Measurements from ENCODE around the gene PIGS.

PIGS gene

DNA sequence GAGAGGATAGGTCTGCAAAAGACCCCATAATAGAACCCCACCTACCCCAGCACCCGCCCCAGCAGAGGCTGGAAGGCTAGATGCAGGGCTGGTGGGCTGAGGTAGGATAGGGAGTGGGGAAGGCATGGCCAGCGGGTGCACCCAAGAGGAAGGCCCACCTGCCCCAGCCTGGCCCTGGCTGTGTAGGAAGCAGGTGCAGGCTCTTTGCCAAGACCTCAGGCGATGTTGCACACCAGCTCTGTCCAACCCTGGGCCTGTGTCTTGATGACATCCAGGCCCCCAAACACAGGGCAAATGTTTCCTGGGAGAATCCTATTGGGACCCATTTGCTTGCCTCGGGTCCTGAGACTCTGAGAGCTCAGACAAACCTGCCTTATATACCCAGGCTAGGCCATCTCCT lies 31.1 kb downstream of the PIGS start:
- no peaks in the 10 kb centered on the region for H3K4me1 ChIP-seq (ENCODE audit: control insufficient read depth in 1 of 2, insufficient read depth in 2 of 2, low read length in 2 of 2)
- no peak overlapping the region for H4K91ac ChIP-seq (ENCODE audit: low read depth, low read length)
- H3K27ac ChIP-seq (ENCODE audit: low read depth, low read length), result no peak overlapping the region
- H2BK12ac ChIP-seq (ENCODE audit: low read length), result no peak overlapping the region
- peaks cover 2% of the 10 kb centered on the region for H3K9me3 ChIP-seq (ENCODE audit: insufficient read depth, low read depth, low read length)
- H2BK5ac ChIP-seq (ENCODE audit: low read depth, low read length, poor library complexity), result no peak overlapping the region
- H3K4me3 ChIP-seq (ENCODE audit: low read depth, low read length), result no peak overlapping the region
- no peak overlapping the region for H3K18ac ChIP-seq (ENCODE audit: low read length)
- no peaks in the 10 kb centered on the region for H3K79me2 ChIP-seq (ENCODE audit: control insufficient read depth, insufficient read depth, low read length, poor library complexity)
- no peak overlapping the region for H3K4me2 ChIP-seq (ENCODE audit: low read length)
- H3K27me3 ChIP-seq (ENCODE audit: insufficient read depth, low read length), result no peaks in the 10 kb centered on the region
- no peak overlapping the region for H2AK5ac ChIP-seq (ENCODE audit: low read length)
- H3K36me3 ChIP-seq (ENCODE audit: control insufficient read depth in 1 of 2, insufficient read depth in 2 of 2, low read length in 2 of 2), result no peaks in the 10 kb centered on the region
- no peak overlapping the region for H3K4ac ChIP-seq (ENCODE audit: low read depth, low read length)
- H3K79me1 ChIP-seq (ENCODE audit: low read length), result no peaks in the 10 kb centered on the region
- no peak overlapping the region for H3K23ac ChIP-seq (ENCODE audit: low read length)
- H2BK120ac ChIP-seq (ENCODE audit: insufficient read depth, low read length, poor library complexity), result no peak overlapping the region
- DNase-seq, result no peak
- no peak overlapping the region for H4K12ac ChIP-seq (ENCODE audit: low read depth, low read length)
- H4K8ac ChIP-seq (ENCODE audit: low read depth, low read length), result no peak overlapping the region
- no peak overlapping the region for H2AFZ ChIP-seq (ENCODE audit: insufficient read depth, low read length, poor library complexity)
- H3K14ac ChIP-seq (ENCODE audit: low read length), result no peak overlapping the region
- H3K9ac ChIP-seq (ENCODE audit: low read length), result no peak overlapping the region
- WGBS (ENCODE audit: extremely low coverage, insufficient coverage, insufficient read length), result no CpG with 5 or more reads among the region's 4 CpGs

DNA sequence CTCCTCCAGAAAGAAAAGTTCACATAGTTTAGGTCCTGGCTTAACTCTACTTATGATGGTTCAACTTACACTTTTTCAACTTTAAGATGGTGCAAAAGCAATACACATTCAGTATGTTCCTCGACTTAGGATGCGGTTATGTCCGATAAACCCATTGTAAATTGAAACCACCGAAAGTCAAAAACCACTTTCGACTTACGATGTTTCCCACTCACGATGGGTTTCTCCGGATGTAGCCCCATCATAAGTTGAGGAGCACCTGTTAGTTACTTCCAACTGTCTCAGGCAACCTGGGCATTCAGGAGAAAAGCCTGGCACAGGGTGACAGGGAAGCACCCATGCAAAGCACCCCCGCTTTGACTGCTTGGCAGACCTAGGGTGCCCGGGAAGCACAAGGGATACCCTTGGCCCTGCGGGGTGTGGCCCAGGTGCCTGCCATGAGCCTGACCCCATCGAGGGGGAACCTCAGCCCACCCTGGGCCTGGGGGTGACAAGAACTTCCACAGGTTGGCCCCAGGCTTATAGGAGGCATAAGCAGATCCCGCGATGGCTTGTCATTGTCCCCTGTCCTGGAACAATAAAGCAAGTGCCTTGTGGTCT lies 32.9 kb downstream of the PIGS start:
- Histone ChIP-seq H2AFZ (ENCODE audit: insufficient read depth, low read length, poor library complexity) (no peak overlapping the region), H2AK5ac (ENCODE audit: low read length) (no peak overlapping the region), H2BK120ac (ENCODE audit: insufficient read depth, low read length, poor library complexity) (no peak overlapping the region), H3K27me3 (ENCODE audit: insufficient read depth, low read length) (no peaks in the 10 kb centered on the region), H3K4me3 (ENCODE audit: low read depth, low read length) (no peak overlapping the region), H3K4ac (ENCODE audit: low read depth, low read length) (no peak overlapping the region), H3K79me2 (ENCODE audit: control insufficient read depth, insufficient read depth, low read length, poor library complexity) (no peaks in the 10 kb centered on the region), H3K23ac (ENCODE audit: low read length) (no peak overlapping the region), H4K91ac (ENCODE audit: low read depth, low read length) (no peak overlapping the region), H3K27ac (ENCODE audit: low read depth, low read length) (no peak overlapping the region), H4K8ac (ENCODE audit: low read depth, low read length) (no peak overlapping the region), H2BK5ac (ENCODE audit: low read depth, low read length, poor library complexity) (no peak overlapping the region), H3K4me1 (ENCODE audit: control insufficient read depth in 1 of 2, insufficient read depth in 2 of 2, low read length in 2 of 2) (no peaks in the 10 kb centered on the region), H3K9me3 (ENCODE audit: insufficient read depth, low read depth, low read length) (peaks cover 2% of the 10 kb centered on the region), H3K9ac (ENCODE audit: low read length) (no peak overlapping the region), H2BK12ac (ENCODE audit: low read length) (no peak overlapping the region), H3K14ac (ENCODE audit: low read length) (no peak overlapping the region), H4K12ac (ENCODE audit: low read depth, low read length) (no peak overlapping the region), H3K4me2 (ENCODE audit: low read length) (no peak overlapping the region), H3K18ac (ENCODE audit: low read length) (no peak overlapping the region), H3K36me3 (ENCODE audit: control insufficient read depth in 1 of 2, insufficient read depth in 2 of 2, low read length in 2 of 2) (no peaks in the 10 kb centered on the region), H3K79me1 (ENCODE audit: low read length) (no peaks in the 10 kb centered on the region)
- no CpG with 5 or more reads among the region's 14 CpGs for WGBS (ENCODE audit: extremely low coverage, insufficient coverage, insufficient read length)
- DNase-seq, result no peak

DNA sequence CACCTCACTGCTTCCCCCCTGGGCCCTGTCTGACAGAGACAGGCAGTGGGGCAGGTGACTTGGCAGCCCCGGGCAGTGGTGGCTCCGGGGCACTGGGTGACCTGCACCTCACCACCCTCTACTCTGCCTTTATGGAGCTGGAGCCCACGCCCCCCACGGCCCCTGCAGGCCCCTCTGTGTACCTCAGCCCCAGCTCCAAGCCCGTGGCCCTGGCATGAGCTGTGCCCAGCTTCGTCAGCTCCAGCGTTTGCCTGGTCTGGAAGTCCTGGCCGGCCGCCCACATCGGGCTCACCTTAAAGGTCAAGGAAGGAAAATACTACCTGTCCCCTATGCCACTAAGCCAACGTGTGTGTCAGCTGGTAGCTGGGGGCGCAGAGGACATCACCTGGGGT lies 34.1 kb downstream of the PIGS start:
- H3K4ac ChIP-seq (ENCODE audit: low read depth, low read length), result no peak overlapping the region
- no peaks in the 10 kb centered on the region for H3K79me2 ChIP-seq (ENCODE audit: control insufficient read depth, insufficient read depth, low read length, poor library complexity)
- H2AK5ac ChIP-seq (ENCODE audit: low read length), result no peak overlapping the region
- no peak overlapping the region for H2AFZ ChIP-seq (ENCODE audit: insufficient read depth, low read length, poor library complexity)
- no peak overlapping the region for H3K14ac ChIP-seq (ENCODE audit: low read length)
- no peak overlapping the region for H2BK5ac ChIP-seq (ENCODE audit: low read depth, low read length, poor library complexity)
- H2BK12ac ChIP-seq (ENCODE audit: low read length), result no peak overlapping the region
- H3K9me3 ChIP-seq (ENCODE audit: insufficient read depth, low read depth, low read length), result peaks cover 2% of the 10 kb centered on the region
- no peaks in the 10 kb centered on the region for H3K79me1 ChIP-seq (ENCODE audit: low read length)
- H4K91ac ChIP-seq (ENCODE audit: low read depth, low read length), result no peak overlapping the region
- no peaks in the 10 kb centered on the region for H3K4me1 ChIP-seq (ENCODE audit: control insufficient read depth in 1 of 2, insufficient read depth in 2 of 2, low read length in 2 of 2)
- DNase-seq, result no peak
- H3K27me3 ChIP-seq (ENCODE audit: insufficient read depth, low read length), result no peaks in the 10 kb centered on the region
- no CpG with 5 or more reads among the region's 12 CpGs for WGBS (ENCODE audit: extremely low coverage, insufficient coverage, insufficient read length)
- H4K12ac ChIP-seq (ENCODE audit: low read depth, low read length), result no peak overlapping the region
- H4K8ac ChIP-seq (ENCODE audit: low read depth, low read length), result no peak overlapping the region
- H3K36me3 ChIP-seq (ENCODE audit: control insufficient read depth in 1 of 2, insufficient read depth in 2 of 2, low read length in 2 of 2), result no peaks in the 10 kb centered on the region
- no peak overlapping the region for H3K4me2 ChIP-seq (ENCODE audit: low read length)
- H3K4me3 ChIP-seq (ENCODE audit: low read depth, low read length), result no peak overlapping the region
- H3K27ac ChIP-seq (ENCODE audit: low read depth, low read length), result no peak overlapping the region
- no peak overlapping the region for H3K23ac ChIP-seq (ENCODE audit: low read length)
- no peak overlapping the region for H3K9ac ChIP-seq (ENCODE audit: low read length)
- no peak overlapping the region for H3K18ac ChIP-seq (ENCODE audit: low read length)
- no peak overlapping the region for H2BK120ac ChIP-seq (ENCODE audit: insufficient read depth, low read length, poor library complexity)

DNA sequence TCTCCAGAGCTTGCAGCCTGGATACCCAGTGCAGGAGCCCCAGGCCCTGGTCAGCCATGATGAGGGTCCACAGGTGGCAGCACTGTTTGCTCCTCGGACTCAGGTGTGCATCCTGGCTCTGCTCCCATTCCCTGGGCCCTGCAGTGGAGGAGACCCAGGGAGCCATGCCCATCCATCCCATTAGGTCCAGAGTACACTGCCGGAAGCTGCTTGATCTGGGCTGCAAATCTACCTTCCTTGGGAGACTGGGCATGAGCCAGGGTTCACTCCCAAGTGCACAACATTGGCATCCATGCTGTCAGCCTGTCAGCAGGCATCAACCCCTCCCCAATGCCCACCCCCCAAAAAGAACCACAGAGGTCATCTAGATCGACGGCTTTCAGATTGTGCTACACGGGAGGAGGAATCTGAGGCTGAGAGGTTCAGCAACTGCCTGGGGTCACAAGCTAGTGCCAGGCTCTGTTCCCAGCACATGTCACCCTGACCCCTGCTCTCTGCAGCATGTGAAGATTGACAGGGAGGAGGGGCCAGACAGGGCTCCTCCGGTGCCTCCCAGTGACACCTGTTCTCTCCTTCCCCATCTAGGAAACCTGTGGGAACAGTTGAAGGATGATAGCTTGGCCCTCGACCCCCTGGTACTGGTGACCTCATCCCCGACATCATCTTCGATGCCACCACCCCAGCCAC lies 34.6 kb downstream of the PIGS start:
- no peak overlapping the region for H3K4me2 ChIP-seq (ENCODE audit: low read length)
- H3K79me1 ChIP-seq (ENCODE audit: low read length), result no peaks in the 10 kb centered on the region
- H3K4me3 ChIP-seq (ENCODE audit: low read depth, low read length), result no peak overlapping the region
- no peak overlapping the region for H3K18ac ChIP-seq (ENCODE audit: low read length)
- no peak overlapping the region for H3K14ac ChIP-seq (ENCODE audit: low read length)
- no peaks in the 10 kb centered on the region for H3K27me3 ChIP-seq (ENCODE audit: insufficient read depth, low read length)
- no CpG with 5 or more reads among the region's 9 CpGs for WGBS (ENCODE audit: extremely low coverage, insufficient coverage, insufficient read length)
- no peak overlapping the region for H4K12ac ChIP-seq (ENCODE audit: low read depth, low read length)
- no peaks in the 10 kb centered on the region for H3K4me1 ChIP-seq (ENCODE audit: control insufficient read depth in 1 of 2, insufficient read depth in 2 of 2, low read length in 2 of 2)
- no peak overlapping the region for H4K91ac ChIP-seq (ENCODE audit: low read depth, low read length)
- peaks cover 2% of the 10 kb centered on the region for H3K9me3 ChIP-seq (ENCODE audit: insufficient read depth, low read depth, low read length)
- no peaks in the 10 kb centered on the region for H3K36me3 ChIP-seq (ENCODE audit: control insufficient read depth in 1 of 2, insufficient read depth in 2 of 2, low read length in 2 of 2)
- no peak overlapping the region for H4K8ac ChIP-seq (ENCODE audit: low read depth, low read length)
- H3K23ac ChIP-seq (ENCODE audit: low read length), result no peak overlapping the region
- no peak for DNase-seq
- no peaks in the 10 kb centered on the region for H3K79me2 ChIP-seq (ENCODE audit: control insufficient read depth, insufficient read depth, low read length, poor library complexity)
- H3K9ac ChIP-seq (ENCODE audit: low read length), result no peak overlapping the region
- no peak overlapping the region for H2BK5ac ChIP-seq (ENCODE audit: low read depth, low read length, poor library complexity)
- H2BK12ac ChIP-seq (ENCODE audit: low read length), result no peak overlapping the region
- H2AFZ ChIP-seq (ENCODE audit: insufficient read depth, low read length, poor library complexity), result no peak overlapping the region
- H3K27ac ChIP-seq (ENCODE audit: low read depth, low read length), result no peak overlapping the region
- H2BK120ac ChIP-seq (ENCODE audit: insufficient read depth, low read length, poor library complexity), result no peak overlapping the region
- H2AK5ac ChIP-seq (ENCODE audit: low read length), result no peak overlapping the region
- H3K4ac ChIP-seq (ENCODE audit: low read depth, low read length), result no peak overlapping the region
